ENCODE data around the gene CTDSP2.

DNA sequence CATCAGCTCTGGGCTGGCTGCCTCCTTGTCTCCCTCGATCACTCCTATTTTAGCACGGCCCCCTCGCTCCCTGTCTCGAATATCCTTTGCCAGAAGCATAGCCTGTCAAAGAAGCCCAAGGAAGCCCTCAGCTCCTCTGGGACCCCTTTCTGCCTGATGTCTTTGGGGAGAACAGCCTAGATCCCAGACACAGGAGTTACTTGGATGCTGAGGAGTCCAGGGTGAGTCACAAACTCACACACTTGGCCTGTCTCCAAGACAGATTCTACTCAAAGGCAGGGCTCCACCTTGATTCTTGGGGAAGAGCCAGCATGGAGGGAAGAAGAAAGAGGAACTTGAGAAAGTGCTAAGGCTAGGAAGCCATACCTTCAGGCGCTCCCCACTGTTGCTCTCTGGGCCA is 36.1 kb downstream of the CTDSP2 start:
- TF ChIP-seq CTCF (IDR thresholded peaks at IDR 0.05) (no peak), ZFX (IDR thresholded peaks at IDR 0.05; ENCODE audit: borderline replicate concordance) (no peak)

Measured in 22Rv1 (cell line).